ENCODE measurements around the gene RTCA.
"Not testable (repeated sequence)": the region's sequence is repeated elsewhere in the genome, so short reads cannot be mapped to it uniquely, and the experiment has no call there.

Gene RTCA

GRCh38 chr1:100306735-100307313, 40.8 kb downstream of the RTCA start:
- DNase-seq (ENCODE audit: low read depth in 1 of 2, low spot score in 1 of 2) = no peak

DNA sequence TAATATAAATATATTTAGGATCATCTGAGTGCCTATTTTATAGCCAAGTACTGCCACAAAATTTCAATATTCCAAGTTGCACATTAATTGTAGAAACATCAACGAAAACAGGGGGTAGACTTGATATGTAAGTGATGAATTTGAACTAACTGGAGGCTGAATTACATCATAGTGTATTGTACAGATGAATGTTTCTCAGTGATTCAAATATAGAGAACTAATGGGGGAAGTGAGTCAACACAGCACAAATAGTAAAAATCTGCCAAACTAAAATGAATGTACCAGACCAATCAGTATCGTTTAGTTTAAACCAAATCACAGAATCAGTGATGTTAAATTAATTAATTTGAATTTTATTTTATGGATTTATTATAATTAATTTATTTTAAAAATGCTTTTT, 42.8 kb downstream of the RTCA start:
- DNase-seq (ENCODE audit: low read depth in 1 of 2, low spot score in 1 of 2) = no peak

DNA sequence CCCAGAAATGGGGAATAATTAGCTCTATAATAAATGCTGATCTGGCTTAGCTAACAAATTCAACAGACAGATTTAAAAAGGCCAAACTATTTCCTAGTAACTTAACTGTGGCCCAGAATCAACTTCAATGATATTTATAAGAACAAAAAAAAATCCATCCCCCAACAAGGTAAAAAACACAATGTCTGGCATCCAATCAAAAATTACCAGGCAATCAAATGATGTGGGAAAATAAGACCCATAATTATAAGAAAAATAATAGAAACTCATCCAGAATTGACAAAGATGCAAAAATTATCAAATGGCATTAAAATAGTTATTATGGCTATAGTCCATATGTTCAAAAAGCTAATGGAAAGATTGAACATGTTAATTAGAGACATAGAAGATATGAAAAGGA, 43.8 kb downstream of the RTCA start:
- no peak for DNase-seq (ENCODE audit: low read depth in 1 of 2, low spot score in 1 of 2)

DNA sequence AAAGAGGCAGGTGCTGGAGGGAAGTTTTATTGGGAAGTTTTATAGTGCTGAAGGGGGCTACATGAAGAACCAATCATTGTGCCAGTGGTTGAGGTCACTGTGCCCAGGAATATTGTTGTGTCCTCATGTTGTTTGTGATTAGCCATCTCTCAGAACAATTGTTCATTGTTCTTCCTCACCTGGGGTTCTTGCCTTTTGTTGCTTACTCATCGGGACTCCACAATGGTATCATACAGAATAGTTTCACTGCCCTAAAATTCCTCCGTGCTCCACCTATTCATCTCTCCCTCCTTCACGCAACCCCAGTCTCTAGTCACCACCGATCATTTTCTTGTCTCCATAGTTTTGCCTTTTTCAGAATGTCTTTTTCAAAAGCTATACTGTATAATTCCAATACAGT, 47.4 kb downstream of the RTCA start:
- DNase-seq (ENCODE audit: low read depth in 1 of 2, low spot score in 1 of 2) = no peak

- no peak for DNase-seq (ENCODE audit: low read depth in 1 of 2, low spot score in 1 of 2)
These were observed 50.6 kb downstream of the RTCA start for GRCh38 chr1:100316622-100317021.

GRCh38 chr1:100320311-100321099, 54.5 kb downstream of the RTCA start:
- no peak for DNase-seq (ENCODE audit: low read depth in 1 of 2, low spot score in 1 of 2)

DNA sequence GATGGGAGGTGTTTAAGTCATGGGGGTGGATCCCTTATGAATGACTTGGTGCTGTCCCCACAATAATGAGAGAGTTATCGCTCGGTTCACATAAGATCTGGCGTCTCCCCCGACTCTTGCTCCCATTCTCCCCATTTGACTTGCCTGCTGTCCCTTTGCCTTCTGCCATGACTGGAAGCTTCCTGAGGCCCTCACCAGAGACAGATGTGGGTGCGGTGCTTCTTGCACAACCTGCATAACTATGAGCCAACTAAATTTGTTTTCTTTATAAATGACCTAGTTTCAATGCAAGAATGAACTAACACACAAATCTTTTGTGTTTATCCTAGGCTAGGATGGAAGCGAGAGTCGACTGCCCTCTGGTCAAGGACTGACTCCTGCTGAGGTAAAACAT, 55.1 kb downstream of the RTCA start:
- no peak for DNase-seq (ENCODE audit: low read depth in 1 of 2, low spot score in 1 of 2)

- no peak for DNase-seq (ENCODE audit: low read depth in 1 of 2, low spot score in 1 of 2)
These were observed 55.5 kb downstream of the RTCA start for GRCh38 chr1:100321506-100321905.

DNA sequence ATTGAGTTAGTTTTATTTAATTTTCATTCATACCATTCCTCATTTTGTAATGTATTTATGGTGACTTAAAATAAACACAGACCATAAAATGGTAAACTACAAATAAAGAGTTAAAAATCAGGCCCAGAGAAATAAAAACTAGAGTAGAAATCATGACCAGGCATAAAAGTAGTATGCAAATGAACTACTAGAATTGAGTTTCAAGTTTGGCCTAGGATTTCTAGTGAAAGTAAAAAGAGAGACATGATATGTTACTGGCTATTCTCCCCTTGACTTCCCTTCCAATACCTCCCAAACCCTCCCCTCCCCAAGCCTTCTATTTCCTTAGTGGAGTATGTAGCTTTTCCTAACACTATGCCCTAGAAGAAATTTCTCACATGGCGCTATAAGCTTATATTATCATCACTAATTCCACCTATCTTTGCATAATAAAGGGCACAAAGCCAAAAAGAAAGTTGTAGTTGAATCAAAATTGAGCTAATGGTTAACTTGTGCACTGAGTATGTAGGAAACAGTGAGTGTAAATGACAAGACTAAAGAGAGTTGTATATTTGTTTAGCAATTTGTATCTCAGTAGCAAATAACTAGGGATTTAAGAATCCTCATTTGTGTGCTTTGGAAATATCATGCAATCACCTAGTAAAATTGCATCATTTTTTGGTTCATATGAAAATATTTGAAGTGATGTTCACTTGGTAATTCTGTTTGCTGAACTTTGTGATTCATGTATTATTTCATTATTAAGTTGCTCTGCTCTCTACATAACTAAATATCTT, 56.6 kb downstream of the RTCA start:
- DNase-seq (ENCODE audit: low read depth in 1 of 2, low spot score in 1 of 2) = no peak

DNA sequence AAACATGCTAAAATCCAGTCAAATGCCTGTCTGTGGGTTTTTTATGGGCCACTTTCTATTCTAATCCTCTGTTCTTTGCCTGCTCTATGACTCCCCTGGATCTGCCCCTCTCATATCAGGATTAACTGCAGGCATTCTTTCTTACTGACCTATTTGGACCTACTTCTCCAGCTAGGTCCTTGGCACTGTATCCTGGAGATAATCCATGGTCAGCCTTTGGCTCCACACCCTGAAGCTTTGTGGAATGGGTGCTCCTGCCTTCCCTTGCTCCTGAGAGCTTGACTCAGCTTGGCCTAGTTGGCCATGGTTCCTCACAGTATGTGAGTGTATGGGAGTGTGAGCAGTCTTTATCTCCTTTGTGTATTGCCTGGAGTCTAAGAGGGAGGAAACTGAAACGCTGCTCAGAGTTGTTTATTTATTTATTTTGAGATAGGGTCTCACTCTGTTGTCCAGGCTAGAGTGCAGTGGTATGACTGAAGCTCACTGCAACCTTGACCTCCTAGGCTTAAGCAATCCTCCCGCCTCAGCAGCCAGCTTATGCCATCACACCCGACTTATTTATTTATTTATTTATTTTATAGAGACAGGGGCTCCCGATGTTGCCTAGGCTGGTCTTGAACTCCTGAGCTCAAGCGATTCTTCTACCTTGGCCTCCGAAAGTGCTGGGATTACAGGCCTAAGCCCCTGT, 57.5 kb downstream of the RTCA start:
- DNase-seq (ENCODE audit: low read depth in 1 of 2, low spot score in 1 of 2) = no peak

DNA sequence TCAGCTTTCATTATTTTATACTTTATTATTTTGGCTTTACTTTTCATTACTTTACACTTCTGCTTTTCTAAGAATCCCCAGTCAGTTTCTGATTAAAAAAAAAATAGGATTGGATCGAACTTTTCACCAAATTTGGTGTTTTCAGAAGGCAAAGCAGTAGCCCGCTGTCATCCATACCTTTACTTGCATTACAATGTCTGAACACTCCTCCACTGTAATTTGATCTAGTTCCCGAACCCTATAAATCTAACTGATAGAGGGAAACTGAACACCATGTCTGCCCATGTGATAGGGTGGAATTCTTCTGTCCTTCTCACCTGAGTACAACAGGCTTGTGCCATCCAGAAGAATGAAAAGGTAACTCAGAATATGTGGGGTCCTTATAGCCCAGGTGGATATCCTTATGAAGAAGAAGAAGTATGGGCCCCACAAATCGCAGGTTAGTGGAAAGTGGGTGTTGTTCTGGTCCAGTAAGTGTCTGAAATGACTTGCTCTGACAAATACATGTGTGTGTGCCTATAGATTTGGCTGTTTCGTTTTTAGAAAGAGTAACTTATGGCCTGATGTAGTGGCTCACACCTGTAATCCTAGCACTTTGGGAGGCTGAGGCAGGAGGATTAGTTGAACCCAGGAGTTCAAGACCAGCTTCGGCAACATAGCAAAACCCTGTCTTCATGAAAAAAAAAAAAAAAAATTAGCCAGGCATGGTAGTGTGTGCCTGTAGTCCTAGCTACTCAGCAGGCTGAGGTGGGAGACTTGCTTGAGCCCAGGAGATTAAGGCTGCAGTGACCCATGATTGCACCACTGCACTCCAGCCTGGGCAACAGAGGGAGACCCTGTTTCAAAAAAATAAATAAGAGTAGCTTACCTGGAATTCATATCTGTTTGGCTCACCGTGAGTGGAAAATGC, 59.7 kb downstream of the RTCA start:
- no peak for DNase-seq (ENCODE audit: low read depth in 1 of 2, low spot score in 1 of 2)

DNA sequence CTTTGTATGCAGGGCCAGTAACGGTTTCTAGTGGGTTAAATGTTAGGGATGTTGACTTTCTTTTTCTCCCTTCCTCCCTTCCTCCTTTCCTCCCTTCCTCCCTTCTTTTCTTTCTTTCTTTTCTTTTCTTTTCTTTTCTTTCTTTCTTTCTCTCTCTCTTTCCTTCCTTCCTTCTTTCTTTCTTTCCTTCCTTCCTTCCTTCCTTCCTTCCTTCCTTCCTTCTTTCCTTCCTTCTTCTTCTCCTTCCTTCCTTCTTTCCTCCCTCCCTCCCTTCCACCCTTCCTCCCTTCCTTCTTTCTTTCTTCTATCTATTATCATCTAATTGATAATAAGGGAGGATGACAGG, 60.3 kb downstream of the RTCA start:
- DNase-seq (ENCODE audit: low read depth in 1 of 2, low spot score in 1 of 2) = not testable (repeated sequence)

GRCh38 chr1:100328133-100328532, 62.1 kb downstream of the RTCA start:
- no peak for DNase-seq (ENCODE audit: low read depth in 1 of 2, low spot score in 1 of 2)

DNA sequence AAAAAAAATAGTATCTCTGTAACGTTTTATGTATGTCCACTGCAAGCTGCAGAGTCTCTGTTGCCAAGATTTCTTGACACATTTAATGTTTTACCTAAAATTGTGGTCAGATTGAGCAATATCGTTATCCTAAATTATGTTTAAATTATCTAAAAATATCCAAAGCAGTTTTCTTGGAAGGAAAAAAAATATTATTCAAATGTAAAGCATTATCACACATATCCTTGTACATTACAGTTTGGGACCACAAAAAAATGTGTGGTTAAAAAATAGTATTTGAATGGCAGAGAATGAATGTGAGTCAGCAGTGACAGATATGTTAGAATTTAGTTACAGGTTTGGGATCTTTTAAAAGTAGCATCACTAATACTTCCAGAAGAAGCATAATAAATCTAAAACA, 65.1 kb downstream of the RTCA start:
- not testable (repeated sequence) for DNase-seq (ENCODE audit: low read depth in 1 of 2, low spot score in 1 of 2)

DNA sequence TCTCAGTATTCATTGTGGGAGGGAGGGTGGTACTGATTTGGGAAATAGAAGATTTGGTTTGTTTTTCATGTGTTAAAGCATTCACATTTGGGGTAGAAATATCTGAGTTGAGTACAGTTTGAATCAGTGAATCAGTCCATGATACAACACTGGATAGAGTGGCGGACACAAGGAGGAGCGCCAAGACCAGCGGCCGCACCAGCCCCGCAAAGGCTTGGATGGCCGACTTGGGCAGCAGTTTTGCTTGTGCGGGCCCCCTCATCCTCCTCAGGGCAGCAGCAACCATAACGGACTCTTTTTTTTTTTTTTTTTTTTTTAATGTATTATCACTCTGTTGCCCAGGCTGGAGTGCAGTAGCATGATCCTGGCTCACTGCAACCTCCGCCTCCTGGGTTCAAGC, 66.3 kb downstream of the RTCA start:
- no peak for DNase-seq (ENCODE audit: low read depth in 1 of 2, low spot score in 1 of 2)

- DNase-seq (ENCODE audit: low read depth in 1 of 2, low spot score in 1 of 2) = no peak
These were observed 69.4 kb downstream of the RTCA start for GRCh38 chr1:100335436-100335835.

DNA sequence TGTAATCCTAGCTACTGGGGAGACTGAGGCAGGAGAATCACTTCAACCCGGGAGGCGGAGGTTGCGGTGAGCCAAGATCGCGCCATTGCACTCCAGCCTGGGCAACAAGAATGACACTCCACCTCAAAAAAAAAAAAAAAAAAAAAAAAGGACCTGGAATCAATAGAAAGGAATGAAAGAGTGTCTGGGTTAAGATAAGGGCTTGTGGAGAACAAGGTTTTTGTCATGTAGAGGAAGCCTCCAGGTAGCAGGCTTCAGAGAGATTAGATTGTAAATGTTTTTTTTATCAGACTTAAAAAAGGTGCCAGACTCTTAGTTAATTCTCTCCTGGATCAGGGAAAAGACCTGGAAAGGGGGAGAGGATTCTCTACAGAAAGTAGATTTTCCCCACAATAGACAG, 71.9 kb downstream of the RTCA start:
- DNase-seq (ENCODE audit: low read depth in 1 of 2, low spot score in 1 of 2) = not testable (repeated sequence)

DNA sequence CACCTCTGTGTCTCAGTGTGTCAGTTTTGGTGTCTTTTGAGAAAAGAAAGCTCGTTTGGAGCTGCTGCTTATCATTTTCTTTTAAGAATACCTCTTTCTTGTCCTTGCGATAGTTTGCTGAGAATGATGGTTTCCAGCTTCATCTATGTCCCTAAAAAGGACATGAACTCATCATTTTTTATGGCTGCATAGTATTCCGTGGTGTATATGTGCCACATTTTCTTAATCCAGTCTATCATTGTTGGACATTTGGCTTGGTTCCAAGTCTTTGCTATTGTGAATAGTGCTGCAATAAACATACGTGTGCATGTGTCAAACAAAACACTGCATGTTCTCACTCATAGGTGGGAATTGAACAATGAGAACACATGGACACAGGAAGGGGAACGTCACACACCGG, 73.7 kb downstream of the RTCA start:
- not testable (repeated sequence) for DNase-seq (ENCODE audit: low read depth in 1 of 2, low spot score in 1 of 2)

DNA sequence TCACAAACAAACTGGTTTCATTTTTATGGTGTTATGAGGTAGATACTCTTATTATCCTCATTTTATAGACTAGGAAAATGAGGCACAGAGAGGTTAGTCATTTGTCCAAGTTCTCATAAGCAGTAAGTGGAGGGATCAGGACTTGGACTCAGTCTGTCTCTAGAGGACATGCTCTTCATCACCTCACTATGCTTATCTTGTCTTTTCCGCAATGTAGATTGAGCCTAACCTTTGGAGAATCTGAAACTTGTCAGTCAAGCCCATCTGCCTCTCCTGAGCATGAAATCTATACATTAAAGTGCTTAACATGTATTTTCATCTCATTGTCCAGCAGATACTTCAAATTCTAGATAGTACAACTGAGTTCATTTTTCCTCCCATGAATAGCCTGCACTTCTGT, 74.5 kb downstream of the RTCA start:
- DNase-seq (ENCODE audit: low read depth in 1 of 2, low spot score in 1 of 2) = no peak

GRCh38 chr1:100342348-100342747, 76.3 kb downstream of the RTCA start:
- no peak for DNase-seq (ENCODE audit: low read depth in 1 of 2, low spot score in 1 of 2)
